HG02870 (cell line): ENCODE data around the gene CRHR2.

Source experiments
- ATAC-seq: cut with Tn5 transposase; IDR thresholded peaks from one replicate; pipeline ENCODE4 v1.9.1; 2021; ENCODE audit warnings: mild to moderate bottlenecking, moderate library complexity; ENCODE audit not compliant: unreplicated experiment

CRHR2 gene

GRCh38 chr7:30707391-30708357 lies 25.4 kb upstream of the CRHR2 start:
- no peak for ATAC-seq

GRCh38 chr7:30706908-30707307 lies 24.7 kb upstream of the CRHR2 start:
- ATAC-seq, result no peak

GRCh38 chr7:30706316-30706715 lies 24.1 kb upstream of the CRHR2 start:
- ATAC-seq, result no peak

GRCh38 chr7:30705596-30705995 lies 23.3 kb upstream of the CRHR2 start:
- no peak for ATAC-seq

GRCh38 chr7:30705008-30705407 lies 22.8 kb upstream of the CRHR2 start:
- no peak for ATAC-seq

GRCh38 chr7:30703756-30704155 lies 21.5 kb upstream of the CRHR2 start:
- ATAC-seq, result no peak

GRCh38 chr7:30702200-30702599 lies 19.9 kb upstream of the CRHR2 start:
- no peak for ATAC-seq

GRCh38 chr7:30700941-30701340 lies 18.7 kb upstream of the CRHR2 start:
- no peak for ATAC-seq

- ATAC-seq, result no peak
Observed at GRCh38 chr7:30699706-30700495, 17.6 kb upstream of the CRHR2 start.

GRCh38 chr7:30698481-30698880 lies 16.2 kb upstream of the CRHR2 start:
- ATAC-seq, result no peak

- ATAC-seq, result no peak
Observed at GRCh38 chr7:30697719-30698460, 15.6 kb upstream of the CRHR2 start.

GRCh38 chr7:30694774-30695721 lies 12.8 kb upstream of the CRHR2 start:
- no peak for ATAC-seq

GRCh38 chr7:30694218-30694745 lies 12.0 kb upstream of the CRHR2 start:
- no peak for ATAC-seq

- ATAC-seq, result no peak
Observed at GRCh38 chr7:30692882-30693281, 10.6 kb upstream of the CRHR2 start.

GRCh38 chr7:30692438-30692837 lies 10.2 kb upstream of the CRHR2 start:
- no peak for ATAC-seq

GRCh38 chr7:30690011-30690410 lies 7.8 kb upstream of the CRHR2 start:
- ATAC-seq, result no peak

GRCh38 chr7:30688718-30689221 lies 6.5 kb upstream of the CRHR2 start:
- ATAC-seq, result no peak

GRCh38 chr7:30687604-30688003 lies 5.3 kb upstream of the CRHR2 start:
- ATAC-seq, result no peak

- ATAC-seq, result no peak
Observed at GRCh38 chr7:30684351-30684750, 2.1 kb upstream of the CRHR2 start.

GRCh38 chr7:30683816-30684215 lies 1.6 kb upstream of the CRHR2 start:
- ATAC-seq, result no peak
